Measurements from ENCODE around the gene HPCAL1. TPM values are rescaled to one million over a fixed set of nuclear protein-coding genes. Genes with fewer than 3 reads are reported as not detected.

Gene HPCAL1
- total RNA-seq, 1 donor from 2014 or later = 13.1 TPM

DNA sequence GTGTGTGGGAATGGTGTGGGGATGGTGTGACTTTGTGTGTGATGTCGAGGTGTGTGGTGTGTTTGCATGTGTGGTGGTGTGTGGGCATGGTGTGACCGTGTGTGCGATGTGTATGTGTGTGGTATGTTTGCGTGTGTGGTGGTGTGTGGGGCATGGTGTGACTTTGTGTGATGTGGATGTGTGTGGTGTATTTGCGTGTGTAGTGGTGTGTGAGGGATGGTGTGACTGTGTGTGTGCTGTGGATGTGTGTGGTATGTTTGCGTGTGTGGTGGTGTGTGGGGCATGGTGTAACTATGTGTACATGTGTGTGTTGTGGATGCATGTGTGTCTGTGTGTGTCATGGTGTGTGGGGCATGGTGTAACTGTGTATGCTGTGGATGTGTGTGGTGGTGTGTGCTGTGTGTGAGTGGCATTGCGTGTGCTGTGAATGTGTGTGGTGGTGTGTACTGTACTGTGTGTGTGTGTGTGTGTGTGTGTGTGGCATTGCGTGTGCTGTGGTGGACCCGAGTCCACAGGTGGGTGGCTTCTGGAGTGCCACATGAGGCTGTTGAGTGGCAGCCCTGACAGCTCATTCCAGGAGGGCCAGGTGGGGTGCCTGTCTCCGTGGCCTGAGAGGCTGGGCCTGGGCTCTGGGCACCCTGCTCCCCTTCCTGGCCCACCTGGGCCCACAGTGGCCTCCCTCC is 130.7 kb downstream of the HPCAL1 start:
- no peaks in the 10 kb centered on the region for H3K9me3 Mint-ChIP-seq (ENCODE audit: unreplicated experiment)
- DNase-seq = no peak
- no peaks in the 10 kb centered on the region for H3K36me3 Mint-ChIP-seq (ENCODE audit: unreplicated experiment)
- H3K27me3 Mint-ChIP-seq (ENCODE audit: unreplicated experiment) = peaks cover 3% of the 10 kb centered on the region
- no peak for TF ChIP-seq CTCF (IDR thresholded peaks at IDR 0.05; ENCODE audit: partially characterized antibody, unreplicated experiment)
- no peak overlapping the region for H3K27ac Mint-ChIP-seq (ENCODE audit: unreplicated experiment)
- H3K4me1 Mint-ChIP-seq (ENCODE audit: low read depth, unreplicated experiment) = peaks cover 7% of the 10 kb centered on the region
- no peak overlapping the region for H3K4me3 Mint-ChIP-seq (ENCODE audit: unreplicated experiment)

DNA sequence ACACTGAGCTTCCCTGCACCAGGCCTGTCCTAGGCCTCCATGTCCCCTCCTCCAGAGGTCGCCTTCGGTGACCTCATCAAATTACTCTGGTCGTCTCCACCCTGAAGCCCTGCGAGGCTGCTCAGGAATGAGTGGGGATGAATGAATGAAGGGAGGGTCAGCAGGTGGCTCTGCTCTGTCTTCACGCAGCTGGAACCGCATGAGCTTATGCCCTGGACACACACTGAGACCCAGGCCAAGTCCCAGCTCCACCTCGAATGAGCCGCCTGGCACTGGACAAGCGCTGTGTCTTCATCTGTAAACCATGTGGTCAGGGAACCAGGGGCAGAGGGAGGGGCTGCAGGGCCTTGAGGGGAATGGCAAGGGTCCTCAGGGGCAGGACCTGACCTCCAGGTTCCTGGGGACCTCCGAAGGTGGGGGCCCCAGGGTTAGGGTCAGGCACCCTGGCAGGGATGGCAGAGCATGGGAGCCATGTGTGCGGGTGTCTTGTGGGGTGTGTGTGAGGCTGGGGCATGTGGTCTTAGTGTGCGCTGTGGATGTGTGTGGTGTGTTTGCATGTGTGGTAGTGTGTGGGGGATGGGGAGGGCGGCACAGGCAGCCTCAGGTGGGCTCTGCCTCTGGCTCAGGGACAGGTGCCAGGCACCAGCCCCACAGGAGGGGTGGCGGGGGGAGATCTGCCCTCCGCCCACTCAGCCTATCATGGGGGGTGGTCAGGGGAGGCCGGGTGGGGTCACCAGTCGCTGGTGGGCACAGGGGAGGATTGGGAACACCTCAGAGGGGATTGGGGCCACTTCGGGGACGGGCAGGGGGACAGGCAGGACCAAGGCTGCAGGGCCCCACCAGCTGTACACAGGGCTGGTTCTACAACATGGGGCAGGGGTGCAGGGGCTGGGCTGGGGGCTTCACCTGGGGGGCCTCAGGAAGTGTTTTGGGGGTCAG is 131.5 kb downstream of the HPCAL1 start:
- Mint-ChIP-seq H3K4me3 (ENCODE audit: unreplicated experiment) (no peak overlapping the region), H3K27ac (ENCODE audit: unreplicated experiment) (no peak overlapping the region), H3K36me3 (ENCODE audit: unreplicated experiment) (no peaks in the 10 kb centered on the region), H3K4me1 (ENCODE audit: low read depth, unreplicated experiment) (peaks cover 7% of the 10 kb centered on the region), H3K27me3 (ENCODE audit: unreplicated experiment) (peaks cover 3% of the 10 kb centered on the region), H3K9me3 (ENCODE audit: unreplicated experiment) (no peaks in the 10 kb centered on the region)
- TF ChIP-seq CTCF (IDR thresholded peaks at IDR 0.05; ENCODE audit: partially characterized antibody, unreplicated experiment) = no peak
- no peak for DNase-seq

DNA sequence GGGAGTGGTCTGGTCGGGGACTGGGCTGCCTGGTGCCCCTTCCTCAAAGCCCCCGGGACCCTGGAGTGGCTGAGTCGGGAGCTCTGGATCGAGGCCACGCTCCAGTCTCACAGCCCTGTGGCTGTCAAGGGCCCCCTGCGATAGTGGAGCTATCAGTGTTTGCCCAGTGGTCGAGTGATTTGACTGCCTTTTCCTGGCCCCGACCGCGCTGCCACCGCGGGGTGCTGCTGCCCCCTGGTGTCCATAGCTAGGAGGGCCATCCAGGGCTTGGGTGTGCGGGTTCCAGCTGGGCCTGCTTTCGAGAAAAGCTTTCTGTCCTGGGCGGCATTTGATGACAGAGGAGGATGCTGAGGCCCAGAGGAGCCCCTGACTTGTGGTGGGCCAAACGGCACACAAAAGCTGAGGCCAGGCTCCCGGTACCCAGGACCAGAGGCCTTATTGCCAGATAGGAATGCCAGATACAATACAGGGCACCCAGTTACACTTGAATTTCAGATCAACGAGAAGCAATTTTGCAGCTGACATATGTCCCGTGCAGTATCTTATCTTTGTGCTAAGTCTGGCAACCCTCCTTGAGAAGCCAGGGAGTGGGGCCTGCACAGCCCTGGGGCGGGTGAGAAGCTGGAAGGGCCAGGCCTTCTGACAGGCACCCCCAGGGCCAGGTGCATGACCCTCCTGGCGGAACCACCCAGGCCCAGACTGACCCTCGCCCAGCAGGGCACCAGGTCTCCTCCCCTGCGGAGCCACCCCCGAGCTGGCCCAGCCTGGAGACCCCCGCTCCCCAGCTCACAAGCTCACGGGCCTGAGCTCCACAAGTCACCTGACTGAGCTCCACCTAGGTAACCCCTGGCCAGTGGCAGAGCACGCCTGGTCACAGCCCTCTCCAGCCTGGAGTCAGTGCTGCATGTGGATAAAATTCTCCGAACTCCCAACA is 132.4 kb downstream of the HPCAL1 start:
- no peak overlapping the region for H3K27ac Mint-ChIP-seq (ENCODE audit: unreplicated experiment)
- H3K36me3 Mint-ChIP-seq (ENCODE audit: unreplicated experiment) = no peaks in the 10 kb centered on the region
- no peaks in the 10 kb centered on the region for H3K9me3 Mint-ChIP-seq (ENCODE audit: unreplicated experiment)
- peaks cover 7% of the 10 kb centered on the region for H3K4me1 Mint-ChIP-seq (ENCODE audit: low read depth, unreplicated experiment)
- H3K27me3 Mint-ChIP-seq (ENCODE audit: unreplicated experiment) = peaks cover 3% of the 10 kb centered on the region
- H3K4me3 Mint-ChIP-seq (ENCODE audit: unreplicated experiment) = no peak overlapping the region
- DNase-seq = peak; percentile 92
- TF ChIP-seq CTCF (IDR thresholded peaks at IDR 0.05; ENCODE audit: partially characterized antibody, unreplicated experiment) = peak; percentile 97

DNA sequence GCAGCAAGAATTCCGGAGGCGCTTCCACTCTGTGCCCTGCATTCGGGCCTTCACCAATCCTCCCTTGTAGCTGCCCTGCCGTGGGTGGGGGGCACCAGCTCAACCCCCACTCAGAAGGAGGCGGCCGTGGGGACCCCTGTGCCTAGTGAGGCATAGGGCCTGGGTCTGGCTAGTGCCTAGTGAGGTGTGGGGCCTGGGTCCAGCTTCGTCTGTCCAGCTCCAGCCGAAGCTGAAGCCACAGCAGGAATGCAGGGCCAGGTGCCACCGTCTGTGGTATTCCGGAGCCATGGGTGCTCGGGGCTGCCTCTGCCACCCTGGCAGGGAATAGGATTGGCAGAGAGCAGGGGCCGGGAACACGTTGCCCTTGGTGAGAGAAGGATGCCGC is 133.1 kb downstream of the HPCAL1 start:
- H3K9me3 Mint-ChIP-seq (ENCODE audit: unreplicated experiment) = no peaks in the 10 kb centered on the region
- H3K36me3 Mint-ChIP-seq (ENCODE audit: unreplicated experiment) = no peaks in the 10 kb centered on the region
- H3K4me1 Mint-ChIP-seq (ENCODE audit: low read depth, unreplicated experiment) = peaks cover 7% of the 10 kb centered on the region
- no peak for TF ChIP-seq CTCF (IDR thresholded peaks at IDR 0.05; ENCODE audit: partially characterized antibody, unreplicated experiment)
- H3K27ac Mint-ChIP-seq (ENCODE audit: unreplicated experiment) = no peak overlapping the region
- peaks cover 3% of the 10 kb centered on the region for H3K27me3 Mint-ChIP-seq (ENCODE audit: unreplicated experiment)
- no peak for DNase-seq
- H3K4me3 Mint-ChIP-seq (ENCODE audit: unreplicated experiment) = no peak overlapping the region

All from glutamatergic neuron (in vitro differentiated cells).